A673 (cell line): ENCODE measurements around the gene TADA2A. TPM values are rescaled to one million over a fixed set of nuclear protein-coding genes. Genes with fewer than 3 reads are reported as not detected.
"Not testable (repeated sequence)": the region's sequence is repeated elsewhere in the genome, so short reads cannot be mapped to it uniquely, and the experiment has no call there.

Experiments used
- BruUV-seq: library from RNA; stranded (reverse); fragments of 400-500 nt; replicated peaks from 2 replicates; lab custom pipeline; 2021; lab: Mats Ljungman, UMichigan
- CTCF ChIA-PET: fragments of 300-600 bp; sonication (Branson Sonifier 250); formaldehyde crosslinking; loops from one replicate; lab custom pipeline; 2022; ENCODE audit warnings: antibody characterized with exemption; lab: Charles Lee
- POLR2A ChIA-PET: fragments of 300-600 bp; sonication (Branson Sonifier 250); formaldehyde crosslinking; loops from one replicate; lab custom pipeline; 2022; ENCODE audit warnings: antibody characterized with exemption; ENCODE audit not compliant: low non-redundant PET; lab: Charles Lee
- DNase-seq: peaks from one replicate; pipeline ENCODE4 v3.0.0-alpha.2; 2015; ENCODE audit warnings: low spot score
- H3K27ac ChIP-seq: fragments of 200-600 bp; sonication (generic); 2 replicates; pipeline ENCODE4 v1.5.1; 2016; ENCODE audit warnings: mixed run types, low read depth, mild to moderate bottlenecking, mixed read lengths, antibody characterized with exemption, low read length; ENCODE audit not compliant: poor library complexity, severe bottlenecking
- H3K27me3 ChIP-seq: fragments of 200-600 bp; sonication (generic); replicated peaks from 2 replicates; pipeline ENCODE4 v1.6.1; 2017; ENCODE audit warnings: mixed run types, low read depth, mild to moderate bottlenecking, mixed read lengths, antibody characterized with exemption, low read length; ENCODE audit not compliant: insufficient read depth, poor library complexity
- H3K36me3 ChIP-seq: fragments of 200-600 bp; sonication (generic); 2 replicates; pipeline ENCODE4 v1.6.1; 2016; ENCODE audit warnings: mixed run types, mild to moderate bottlenecking, mixed read lengths, antibody characterized with exemption, low read length; ENCODE audit not compliant: insufficient read depth, poor library complexity, severe bottlenecking
- H3K4me1 ChIP-seq: fragments of 200-600 bp; sonication (generic); 2 replicates; pipeline ENCODE4 v1.6.1; 2017; ENCODE audit warnings: mixed run types, mild to moderate bottlenecking, mixed read lengths, antibody characterized with exemption, low read length; ENCODE audit not compliant: insufficient read depth, poor library complexity, severe bottlenecking
- H3K4me3 ChIP-seq: fragments of 200-600 bp; sonication (generic); 2 replicates; pipeline ENCODE4 v1.5.1; 2016; ENCODE audit warnings: low read depth, mixed run types, mild to moderate bottlenecking, mixed read lengths, low read length; ENCODE audit not compliant: poor library complexity, severe bottlenecking
- H3K9me3 ChIP-seq: fragments of 200-600 bp; sonication (generic); 2 replicates; pipeline ENCODE4 v1.6.1; 2016; ENCODE audit warnings: mixed run types, low read depth, mild to moderate bottlenecking, mixed read lengths, antibody characterized with exemption, low read length; ENCODE audit not compliant: poor library complexity, severe bottlenecking
- EZH2 ChIP-seq: fragments of 200-600 bp; sonication (generic); IDR thresholded peaks from 2 replicates; pipeline ENCODE4 v1.6.1; 2017; ENCODE audit warnings: borderline replicate concordance, low read depth, mild to moderate bottlenecking, mixed read lengths, antibody characterized with exemption, low read length; ENCODE audit not compliant: poor library complexity, severe bottlenecking
- intact Hi-C: fragments of 100-400 bp; cut with micrococcal nuclease; formaldehyde crosslinking; loops from one replicate; pipeline ENCODE4 v1.10.0; 2022; ENCODE audit not compliant: unreplicated experiment
- total RNA-seq: library from RNA; stranded (reverse); gene quantifications from 2 replicates; pipeline ENCODE4 v1.2.3, GENCODE V29; 2021
- TF ChIP-seq, protein P1 (sequence below): fragments of 300-800, 200-600 bp; sonication (generic); conservative IDR thresholded peaks from 2 replicates; pipeline ENCODE4 v1.5.1; 2017; ENCODE audit warnings: low read depth, mild to moderate bottlenecking, antibody characterized with exemption, low read length, moderate library complexity, mixed read lengths

TADA2A gene
- total RNA-seq, 1 experiment from 2014 or later: 17.9 TPM

DNA sequence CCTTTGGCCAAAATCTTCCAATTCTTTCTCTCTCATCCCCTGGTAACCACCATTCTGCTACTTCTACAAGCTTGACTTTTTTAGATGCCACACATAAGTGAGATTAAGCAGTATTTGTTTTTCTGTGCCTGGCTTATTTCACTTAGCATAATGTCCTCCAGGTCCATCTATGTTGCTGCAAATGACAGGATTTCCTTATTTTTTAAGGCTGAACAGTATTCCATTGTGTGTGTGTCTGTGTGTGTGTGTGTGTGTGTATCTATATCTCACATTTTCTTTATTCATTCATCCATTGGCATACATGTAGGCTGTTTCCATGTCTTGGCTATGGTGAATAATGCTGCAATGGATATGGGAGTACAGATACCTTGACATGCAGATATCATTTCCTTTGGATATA, 6.2 kb upstream of the TADA2A start:
- CTCF ChIA-PET: no interaction called here
- DNase-seq: no peak
- H3K4me3 ChIP-seq: no peak overlapping the region
- no peaks in the 10 kb centered on the region for H3K4me1 ChIP-seq
- H3K9me3 ChIP-seq: no peaks in the 10 kb centered on the region
- intact Hi-C loops: no loop called here
- POLR2A ChIA-PET: no interaction called here
- H3K36me3 ChIP-seq: no peaks in the 10 kb centered on the region
- BruUV-seq: no TSS peak
- H3K27ac ChIP-seq: no peak overlapping the region
- H3K27me3 ChIP-seq: no peaks in the 10 kb centered on the region
- TF ChIP-seq, protein P1, sequence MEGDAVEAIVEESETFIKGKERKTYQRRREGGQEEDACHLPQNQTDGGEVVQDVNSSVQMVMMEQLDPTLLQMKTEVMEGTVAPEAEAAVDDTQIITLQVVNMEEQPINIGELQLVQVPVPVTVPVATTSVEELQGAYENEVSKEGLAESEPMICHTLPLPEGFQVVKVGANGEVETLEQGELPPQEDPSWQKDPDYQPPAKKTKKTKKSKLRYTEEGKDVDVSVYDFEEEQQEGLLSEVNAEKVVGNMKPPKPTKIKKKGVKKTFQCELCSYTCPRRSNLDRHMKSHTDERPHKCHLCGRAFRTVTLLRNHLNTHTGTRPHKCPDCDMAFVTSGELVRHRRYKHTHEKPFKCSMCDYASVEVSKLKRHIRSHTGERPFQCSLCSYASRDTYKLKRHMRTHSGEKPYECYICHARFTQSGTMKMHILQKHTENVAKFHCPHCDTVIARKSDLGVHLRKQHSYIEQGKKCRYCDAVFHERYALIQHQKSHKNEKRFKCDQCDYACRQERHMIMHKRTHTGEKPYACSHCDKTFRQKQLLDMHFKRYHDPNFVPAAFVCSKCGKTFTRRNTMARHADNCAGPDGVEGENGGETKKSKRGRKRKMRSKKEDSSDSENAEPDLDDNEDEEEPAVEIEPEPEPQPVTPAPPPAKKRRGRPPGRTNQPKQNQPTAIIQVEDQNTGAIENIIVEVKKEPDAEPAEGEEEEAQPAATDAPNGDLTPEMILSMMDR: no peak
- no peak for TF ChIP-seq EZH2

DNA sequence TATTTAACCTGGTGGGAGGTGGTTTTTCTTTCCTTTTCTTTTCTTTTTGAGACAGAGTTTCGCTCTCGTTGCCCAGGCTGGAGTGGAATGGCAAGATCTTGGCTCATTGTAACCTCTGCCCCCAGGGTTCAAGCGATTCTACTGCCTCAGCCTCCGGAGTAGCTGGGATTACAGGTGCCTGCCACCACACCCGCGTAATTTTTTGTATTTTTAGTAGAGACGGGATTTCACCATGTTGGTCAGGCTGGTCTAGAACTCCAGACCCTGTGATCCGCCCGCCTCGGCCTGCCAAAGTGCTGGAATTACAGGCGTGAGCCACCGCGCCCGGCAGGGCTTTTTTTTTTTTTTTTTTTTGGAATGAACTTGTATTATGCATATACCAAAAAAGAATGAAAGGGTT, 1.2 kb upstream of the TADA2A start:
- peak overlapping the region; percentile 65 for H3K4me3 ChIP-seq

GRCh38 chr17:37405955-37406634, 591 bp upstream of the TADA2A start:
- peak overlapping the region; percentile 70 for H3K27ac ChIP-seq
- POLR2A ChIA-PET: no interaction called here
- no peaks in the 10 kb centered on the region for H3K4me1 ChIP-seq
- CTCF ChIA-PET: no interaction called here
- intact Hi-C loops: no loop called here
- TF ChIP-seq EZH2: no peak
- TF ChIP-seq, protein P1: no peak
- H3K27me3 ChIP-seq: no peaks in the 10 kb centered on the region
- no peaks in the 10 kb centered on the region for H3K9me3 ChIP-seq
- DNase-seq: no peak
- no peaks in the 10 kb centered on the region for H3K36me3 ChIP-seq
- peak overlapping the region; percentile 65 for H3K4me3 ChIP-seq
- TSS peak; percentile 72 for BruUV-seq

More for the DNA sequence above, 1.2 kb upstream of the TADA2A start:
- BruUV-seq, CTCF ChIA-PET, intact Hi-C loops, POLR2A ChIA-PET, H3K9me3 ChIP-seq, DNase-seq, H3K4me1 ChIP-seq, H3K27me3 ChIP-seq, H3K27ac ChIP-seq, H3K36me3 ChIP-seq: not testable (repeated sequence)

GRCh38 chr17:37408145-37408479, 1.4 kb downstream of the TADA2A start:
- H3K36me3 ChIP-seq, H3K4me1 ChIP-seq, POLR2A ChIA-PET, H3K4me3 ChIP-seq, BruUV-seq, intact Hi-C loops, H3K9me3 ChIP-seq, H3K27ac ChIP-seq, DNase-seq, H3K27me3 ChIP-seq, CTCF ChIA-PET: not testable (repeated sequence)
